Renal pelvis (tissue), 4 donors: ENCODE data around the gene FN1. TPM values are rescaled to one million over a fixed set of nuclear protein-coding genes. Genes with fewer than 3 reads are reported as not detected.
"Not testable (repeated sequence)": the region's sequence is repeated elsewhere in the genome, so short reads cannot be mapped to it uniquely, and the experiment has no call there.

Experiments used
- DNase-seq: peaks from one replicate; pipeline ENCODE4 v3.0.0-alpha.2; 2013
- polyA plus RNA-seq, 3 donors: library from polyadenylated mRNA; unstranded; fragments of 120-200 nt; gene quantifications; one replicate each; pipeline ENCODE4 v1.2.1, GENCODE V29; 2013; ENCODE audit not compliant: insufficient read length in 3 of 3

FN1 gene
- polyA plus RNA-seq, 3 donors = 399 to 514 (median 427) TPM

DNA sequence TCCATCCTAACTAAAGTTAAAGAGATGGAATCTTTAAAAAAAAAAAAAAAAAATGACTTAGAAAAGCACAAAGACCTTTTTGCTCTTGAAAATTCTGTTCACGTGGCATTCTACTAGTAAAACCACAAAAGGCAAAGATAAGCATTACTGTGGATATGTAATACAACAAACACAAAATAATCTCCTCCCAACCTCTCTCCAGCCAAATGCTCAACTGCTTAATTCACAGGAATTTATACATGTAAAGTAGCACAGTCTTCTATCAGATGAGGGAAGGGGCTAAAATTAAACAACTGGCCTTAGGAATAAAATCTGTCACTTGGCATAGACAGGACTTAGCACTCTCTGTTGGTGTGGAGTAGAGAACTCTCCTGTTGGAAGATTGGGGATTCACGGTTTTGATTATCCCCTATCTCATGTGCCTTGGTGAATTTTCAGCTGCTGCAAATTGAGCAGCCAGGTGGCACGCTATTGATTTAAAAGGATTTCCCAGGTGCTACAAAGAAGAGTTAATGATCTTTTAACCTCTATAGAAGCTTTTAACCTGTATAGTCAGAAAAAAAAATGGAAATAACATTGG is 66.6 kb downstream of the FN1 start:
- no peak for DNase-seq

- no peak for DNase-seq
Observed at GRCh38 chr2:215368493-215368809, 67.4 kb downstream of the FN1 start.

DNA sequence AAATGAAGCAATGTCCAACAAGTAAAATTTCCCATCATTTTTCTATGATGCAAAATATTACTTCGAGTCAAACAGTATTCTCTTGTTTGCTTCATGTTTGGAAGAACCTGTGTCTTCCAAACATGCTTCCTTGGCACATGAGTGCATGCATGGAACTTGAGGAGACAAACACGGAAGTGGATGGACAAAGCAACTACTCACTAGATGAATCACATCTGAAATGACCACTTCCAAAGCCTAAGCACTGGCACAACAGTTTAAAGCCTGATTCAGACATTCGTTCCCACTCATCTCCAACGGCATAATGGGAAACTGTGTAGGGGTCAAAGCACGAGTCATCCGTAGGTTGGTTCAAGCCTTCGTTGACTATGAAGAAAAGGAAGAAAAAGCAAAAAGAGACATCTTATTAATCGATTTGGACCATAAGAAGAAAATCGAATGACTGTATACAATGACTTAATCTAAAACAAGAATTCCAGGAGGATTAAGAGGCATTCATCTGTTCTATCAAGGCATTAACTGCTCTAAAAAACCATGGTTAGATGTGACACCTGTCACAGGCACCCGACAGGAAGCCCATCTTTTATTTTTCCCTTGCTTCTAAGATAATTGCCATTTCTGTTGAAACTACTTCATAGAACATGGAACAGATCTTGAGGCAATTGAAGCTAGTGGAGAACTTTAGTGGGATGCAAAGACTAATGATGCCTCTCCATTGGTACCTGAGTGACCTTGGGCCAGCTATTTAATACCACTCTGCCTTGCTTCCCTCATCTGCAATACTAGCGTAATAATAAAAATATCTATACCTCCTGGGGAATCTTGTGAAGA is 68.0 kb downstream of the FN1 start:
- DNase-seq = no peak

GRCh38 chr2:215366440-215367032 is 69.3 kb downstream of the FN1 start:
- no peak for DNase-seq

- DNase-seq = no peak
Observed at GRCh38 chr2:215365184-215365658, 70.6 kb downstream of the FN1 start.

DNA sequence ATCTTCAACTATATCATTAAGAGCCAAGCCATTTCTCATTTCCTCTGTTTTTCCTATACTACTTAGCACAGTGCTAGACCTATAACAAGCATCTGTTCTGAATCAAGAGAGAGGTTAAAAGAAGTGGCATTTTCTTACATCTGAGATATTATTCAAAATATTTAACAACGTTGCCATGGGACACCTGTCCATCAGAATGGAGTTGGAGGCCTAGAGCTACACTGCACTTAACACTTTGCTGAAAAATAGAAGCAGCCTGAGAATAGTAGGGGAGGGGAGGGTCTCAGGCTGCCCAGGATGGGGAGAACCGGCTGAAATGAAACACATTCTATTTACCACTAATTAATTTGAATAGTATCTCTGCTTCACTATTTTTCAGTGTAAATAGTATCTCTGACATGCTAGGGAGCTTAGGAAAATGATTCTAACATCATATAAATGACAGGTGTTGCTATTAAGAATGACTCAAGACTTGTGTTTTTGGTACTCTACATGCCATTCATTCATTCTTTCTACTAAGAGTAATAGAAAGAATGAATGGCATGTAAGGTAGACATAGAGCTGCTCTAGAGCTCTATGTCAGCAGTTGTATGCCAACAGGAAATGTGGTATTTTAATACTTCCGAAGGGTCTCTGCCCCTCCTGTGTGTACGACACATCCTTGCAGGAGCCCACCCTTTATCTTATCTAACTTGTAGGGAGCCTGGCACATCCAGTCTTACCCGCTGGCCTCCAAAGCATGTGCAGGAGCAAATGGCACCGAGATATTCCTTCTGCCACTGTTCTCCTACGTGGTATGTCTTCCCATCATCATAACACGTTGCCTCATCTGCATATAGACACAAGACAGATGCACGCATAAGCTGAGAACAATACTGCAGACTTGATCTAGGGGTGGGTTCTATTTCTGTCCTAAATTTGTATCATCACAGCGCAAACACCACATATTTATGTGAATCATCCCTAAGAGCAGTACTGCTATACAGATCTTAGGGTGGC is 71.4 kb downstream of the FN1 start:
- no peak for DNase-seq

- no peak for DNase-seq
Observed at GRCh38 chr2:215363461-215364156, 72.3 kb downstream of the FN1 start.

DNA sequence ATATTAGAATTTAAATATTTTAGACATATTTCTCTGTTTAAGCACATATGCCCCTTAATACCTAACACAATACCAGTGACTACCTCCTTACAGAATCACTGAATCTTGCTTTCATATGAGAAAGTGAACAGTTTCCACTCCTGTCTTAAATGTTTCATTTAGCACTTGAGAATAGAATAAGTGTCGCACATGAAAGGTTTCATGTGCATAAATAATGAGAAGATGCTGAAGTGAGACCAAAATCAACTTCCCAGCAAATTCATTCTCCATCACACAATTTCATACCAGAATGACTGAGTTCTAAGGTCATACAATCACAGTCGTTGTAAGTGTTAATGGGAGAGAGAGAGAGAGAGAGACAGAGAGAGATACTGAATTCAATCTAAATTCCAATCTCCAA is 72.8 kb downstream of the FN1 start:
- DNase-seq = no peak

GRCh38 chr2:215362562-215362904 is 73.3 kb downstream of the FN1 start:
- DNase-seq = no peak

DNA sequence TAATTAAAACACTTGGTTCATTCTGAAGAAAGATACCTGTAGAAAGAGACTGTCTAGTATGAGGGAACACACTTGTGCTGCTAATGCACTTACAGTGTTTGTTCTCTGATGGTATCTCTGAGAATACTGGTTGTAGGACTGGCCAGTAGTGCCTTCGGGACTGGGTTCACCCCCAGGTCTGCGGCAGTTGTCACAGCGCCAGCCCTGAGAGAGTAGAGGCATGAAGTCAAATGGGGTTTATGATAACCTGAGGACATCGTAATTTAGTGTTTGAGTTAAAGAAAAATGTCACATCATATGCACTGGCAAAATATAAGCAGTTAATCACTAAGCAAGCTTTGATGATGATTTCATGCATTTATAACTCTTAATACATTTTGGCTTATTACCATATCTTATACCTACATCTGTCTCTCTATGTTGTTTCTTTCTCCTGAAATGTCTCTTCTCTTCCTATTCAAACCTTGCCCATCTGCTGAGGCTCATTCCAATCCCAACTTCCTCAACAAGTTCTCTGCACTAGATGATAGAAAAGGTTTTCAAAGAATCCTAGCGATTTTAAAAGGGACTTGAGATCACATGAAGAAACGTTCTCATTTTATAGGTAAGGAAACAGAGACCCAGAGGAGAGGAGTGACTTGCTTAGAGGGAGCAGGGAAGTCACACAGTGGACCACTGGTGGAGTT is 73.8 kb downstream of the FN1 start:
- DNase-seq = no peak

- no peak for DNase-seq
Observed at GRCh38 chr2:215361211-215361875, 74.5 kb downstream of the FN1 start.

DNA sequence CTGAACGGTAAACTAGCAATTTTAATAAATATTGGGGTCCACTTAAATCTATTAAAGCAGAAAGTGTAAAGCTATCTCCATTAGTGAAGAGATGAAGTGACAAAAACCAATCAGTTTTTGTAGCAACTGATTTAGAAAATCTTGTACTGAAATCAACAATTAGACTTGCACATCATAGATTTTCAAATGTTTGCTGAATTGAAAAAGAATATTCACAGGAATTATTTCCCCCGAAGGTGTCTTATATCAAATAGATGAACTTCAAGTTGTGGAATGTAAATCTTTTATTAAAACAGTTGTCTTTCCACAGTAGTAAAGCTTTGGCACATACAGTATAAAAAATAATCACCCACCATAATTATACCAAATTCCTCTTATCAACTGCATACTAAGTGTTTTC is 75.3 kb downstream of the FN1 start:
- no peak for DNase-seq

DNA sequence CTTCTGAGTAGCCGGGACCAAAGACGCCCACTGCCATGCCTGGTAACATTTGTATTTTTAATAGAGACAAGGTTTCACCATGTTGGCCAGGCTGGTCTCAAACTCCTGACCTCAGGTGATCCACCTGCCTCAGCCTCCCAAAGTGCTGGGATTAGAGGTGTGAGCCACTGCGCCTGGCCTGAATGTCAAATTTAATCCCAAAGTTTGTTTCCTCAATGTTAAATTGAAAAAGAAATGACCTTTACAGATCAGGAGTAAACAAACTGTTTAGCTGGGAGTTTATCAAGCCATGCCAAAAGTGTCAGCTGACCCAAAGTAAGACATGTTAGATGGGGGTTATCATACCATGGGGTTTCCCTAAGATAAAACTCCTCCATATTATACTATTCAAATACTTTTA is 75.8 kb downstream of the FN1 start:
- DNase-seq = not testable (repeated sequence)

GRCh38 chr2:215359576-215359922 is 76.3 kb downstream of the FN1 start:
- no peak for DNase-seq

DNA sequence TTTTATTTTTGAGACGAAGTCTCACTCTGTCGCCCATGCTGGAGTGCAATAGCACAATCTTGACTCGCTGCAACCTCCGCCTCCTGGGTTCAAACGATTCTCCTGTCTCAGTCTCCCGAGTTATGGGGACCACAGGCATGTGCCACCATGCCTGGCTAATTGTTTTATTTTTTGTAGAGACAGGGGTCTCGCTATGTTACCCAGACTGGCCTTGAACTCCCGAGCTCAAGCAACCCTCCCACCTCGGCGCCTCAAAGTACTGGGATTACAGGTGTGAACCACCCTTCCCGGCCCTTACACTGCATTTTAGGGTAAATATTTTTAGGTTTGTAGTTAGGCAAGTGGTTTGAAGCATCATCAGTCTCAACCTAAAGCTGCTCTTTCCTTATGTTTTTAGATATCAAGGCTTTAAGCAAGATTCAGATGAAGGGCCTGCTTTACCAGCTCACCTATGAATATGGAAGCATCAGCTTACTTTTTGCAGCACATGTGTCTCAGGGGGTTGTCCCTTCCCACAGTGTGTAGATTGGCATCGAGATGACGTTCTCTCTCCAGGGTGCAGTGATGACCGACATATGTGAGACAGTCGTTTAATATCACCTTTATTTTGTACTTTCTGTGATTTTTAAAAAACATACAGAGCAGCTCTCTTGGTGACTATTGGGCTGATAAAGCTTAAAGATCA is 76.8 kb downstream of the FN1 start:
- no peak for DNase-seq

- DNase-seq = no peak
Observed at GRCh38 chr2:215358312-215358845, 77.5 kb downstream of the FN1 start.

- DNase-seq = no peak
Observed at GRCh38 chr2:215357660-215358059, 78.2 kb downstream of the FN1 start.

GRCh38 chr2:215356948-215357461 is 78.9 kb downstream of the FN1 start:
- no peak for DNase-seq

DNA sequence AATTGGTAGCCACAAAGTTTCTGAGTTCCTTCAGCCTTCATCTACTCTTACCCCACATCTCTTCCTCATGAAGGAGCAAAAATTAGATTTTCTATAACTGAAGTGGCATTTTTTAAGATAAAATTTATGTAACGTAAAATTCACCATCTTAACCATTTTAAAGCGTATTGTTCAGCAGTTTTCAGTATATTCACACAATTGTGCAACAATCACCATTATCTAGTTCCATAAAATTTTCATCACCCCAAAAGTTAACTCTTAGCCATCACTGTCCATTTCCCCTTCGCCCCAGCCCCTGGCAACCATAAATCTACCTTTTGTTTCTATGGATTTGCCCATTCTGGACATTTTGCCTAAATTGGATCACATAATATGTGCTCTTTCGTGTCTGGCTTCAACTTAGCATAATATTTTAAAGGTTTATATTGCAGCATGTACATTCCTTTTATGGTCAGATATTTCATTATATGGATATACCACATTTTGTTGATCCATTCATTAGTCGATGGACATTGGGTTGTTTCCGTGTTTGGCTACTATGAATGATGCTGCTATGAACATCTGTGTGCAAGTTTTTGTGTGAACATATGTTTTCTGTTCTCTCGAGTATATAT is 79.4 kb downstream of the FN1 start:
- DNase-seq = no peak
